Measurements from ENCODE around the gene MICU1. TPM values are rescaled to one million over a fixed set of nuclear protein-coding genes. Genes with fewer than 3 reads are reported as not detected.

MICU1 gene
- total and polyA plus RNA-seq, 2 of the 13 experiments (the other 11 are each of a cell fraction or from before 2014, with no cell fraction given): 32.5 to 56.1 TPM

DNA sequence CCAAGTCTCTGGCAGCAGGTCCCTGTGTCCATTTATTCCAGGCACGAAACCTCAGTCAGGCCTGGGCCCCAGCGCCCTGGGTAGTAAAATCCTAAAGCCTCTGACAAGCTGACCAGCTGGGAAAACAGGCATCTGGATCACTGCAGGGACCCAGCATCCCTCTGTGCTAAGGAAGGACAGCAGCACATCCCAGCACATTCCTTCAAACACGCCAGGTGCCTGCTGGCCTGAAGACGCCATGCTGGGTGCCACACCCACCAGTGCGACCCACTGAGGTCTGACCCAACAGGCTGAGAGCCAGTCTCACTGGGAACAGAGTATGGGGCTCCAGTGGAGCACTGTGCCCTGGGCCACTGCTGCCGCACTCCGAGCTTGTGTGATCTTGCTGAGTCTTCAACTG is 277.6 kb downstream of the MICU1 start:
- no peaks in the 10 kb centered on the region for H3K9me3 ChIP-seq (ENCODE audit: low read length)
- POLR2A ChIA-PET: interaction anchor here (1.5 kb wide), 1 partner anchor 75 kb away, joined by 6 read pairs; the partner anchor contains the start of gene DDIT4
- CTCF ChIA-PET (ENCODE audit: low intra/inter-chr PET ratio, low total read pairs): no interaction called here
- TF ChIP-seq ZBTB2 (CRISPR knock-in tag; IDR thresholded peaks at IDR 0.05; ENCODE audit: low read depth) (no peak), RFXAP (CRISPR knock-in tag; IDR thresholded peaks at IDR 0.05; ENCODE audit: borderline replicate concordance) (no peak), BATF2 (CRISPR knock-in tag; IDR thresholded peaks at IDR 0.05) (no peak), PHF20 (CRISPR knock-in tag; IDR thresholded peaks at IDR 0.05) (no peak), AKAP8 (CRISPR knock-in tag; IDR thresholded peaks at IDR 0.05) (no peak), FOXJ3 (CRISPR knock-in tag; IDR thresholded peaks at IDR 0.05; ENCODE audit: borderline replicate concordance) (no peak), ZMAT5 (CRISPR knock-in tag; IDR thresholded peaks at IDR 0.05; ENCODE audit: borderline replicate concordance, low read depth) (no peak), ZNF607 (CRISPR knock-in tag; IDR thresholded peaks at IDR 0.05; ENCODE audit: borderline replicate concordance) (no peak), ZNF142 (CRISPR knock-in tag; IDR thresholded peaks at IDR 0.05) (no peak), CAMTA2 (CRISPR knock-in tag; IDR thresholded peaks at IDR 0.05; ENCODE audit: borderline replicate concordance) (no peak), DPF2 (CRISPR knock-in tag; IDR thresholded peaks at IDR 0.05; ENCODE audit: borderline replicate concordance, low read depth) (no peak), SIX4 (CRISPR knock-in tag; IDR thresholded peaks at IDR 0.05) (no peak), ZFP82 (CRISPR knock-in tag; IDR thresholded peaks at IDR 0.05; ENCODE audit: borderline replicate concordance) (no peak)
- no peak for DNase-seq (ENCODE audit: low spot score)
- H2AFZ ChIP-seq (ENCODE audit: low read length): no peak overlapping the region
- no peak overlapping the region for H3K9ac ChIP-seq (ENCODE audit: insufficient read depth, low read depth, low read length)
- in situ Hi-C loops (cut with HindIII; ENCODE audit: extremely low pct_ligation_motif_present, low pct_unique_long_range_greater_than_20kb): loop anchor here (25.0 kb wide), 1 partner anchor 261 kb away; the partner anchor contains the start of gene SPOCK2
- H3K79me2 ChIP-seq (ENCODE audit: insufficient read depth, low read length): peaks cover 29% of the 10 kb centered on the region
- FAIRE-seq: no peak
- no peaks in the 10 kb centered on the region; a peak in 1 of 5 replicates for H3K27me3 ChIP-seq (ENCODE audit: control insufficient read depth in 1 of 2, insufficient read depth in 2 of 2, low read length in 2 of 2)
- H3K4me1 ChIP-seq (ENCODE audit: insufficient read depth, low read length): peaks cover 11% of the 10 kb centered on the region
- intact Hi-C loops (cut with micrococcal nuclease; ENCODE audit: unreplicated experiment): no loop called here
- no peaks in the 10 kb centered on the region for H4K20me1 ChIP-seq (ENCODE audit: insufficient read depth, low read length)
- BruUV-seq (replicated peaks): no TSS peak
- H3K4me2 ChIP-seq (ENCODE audit: low read depth, low read length): no peak overlapping the region
- ATAC-seq: no peak
- no peak overlapping the region for H3K4me3 ChIP-seq (replicated peaks in 1 of 3; ENCODE audit: insufficient read depth in 1 of 3, low read depth in 2 of 3, low read length in 3 of 3)
- no peak overlapping the region for H3K27ac ChIP-seq (ENCODE audit: extremely low read length, insufficient read depth, low read length)
- 88% methylated on average over 5 of the region's 7 CpGs for WGBS (ENCODE audit: low lambda C conversion rate)
- H3K36me3 ChIP-seq (replicated peaks in 1 of 2; ENCODE audit: control insufficient read depth in 1 of 2, insufficient read depth in 2 of 2, low read length in 2 of 2): peaks cover 13 to 36% of the 10 kb centered on the region in 2 experiments

Measured in HepG2 (cell line).